Peyer's patch (tissue), 4 donors: ENCODE measurements around the gene CEP83.

Experiments
- POLR2A ChIP-seq, 2 donors: fragments of 450-650 bp; IDR thresholded peaks; one replicate each; pipeline ENCODE4 v1.5.1; 2017; ENCODE audit warnings: antibody characterized with exemption in 2 of 2, mild to moderate bottlenecking in 2 of 2, moderate library complexity in 2 of 2
- TF ChIP-seq, protein P1 (sequence below), 6 experiments: fragments of 450-650 bp in 4 of 6; fragments of 200-600 bp in 2 of 6; sonication (generic) in 1 of 6; IDR thresholded peaks; one replicate each; pipeline ENCODE4 v1.5.1; 2017 to 2019; ENCODE audit warnings: antibody characterized with exemption in 6 of 6, mild to moderate bottlenecking in 3 of 6, moderate library complexity in 1 of 6

DNA sequence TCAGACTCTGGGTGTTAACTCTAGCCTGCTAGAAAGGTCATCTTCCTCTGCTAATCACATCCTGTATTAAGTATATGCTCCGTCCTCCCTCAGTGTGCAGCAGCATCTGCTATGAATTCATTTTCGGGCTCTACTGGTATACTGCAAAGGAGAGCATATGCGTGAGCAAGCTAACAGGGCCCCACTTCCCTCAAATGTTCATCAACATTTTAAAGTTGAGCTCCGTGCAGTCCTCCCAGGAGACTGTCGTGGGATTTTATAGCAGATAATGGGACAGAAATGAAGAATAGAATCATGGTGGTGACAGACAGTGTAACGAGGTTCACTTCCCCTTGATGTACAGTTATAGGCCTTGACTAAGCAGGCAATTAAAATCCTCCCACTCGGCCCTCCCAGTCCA is 179.6 kb downstream of the CEP83 start:
- no peak for TF ChIP-seq POLR2A (IDR thresholded peaks at IDR 0.05)
- TF ChIP-seq, protein P1, sequence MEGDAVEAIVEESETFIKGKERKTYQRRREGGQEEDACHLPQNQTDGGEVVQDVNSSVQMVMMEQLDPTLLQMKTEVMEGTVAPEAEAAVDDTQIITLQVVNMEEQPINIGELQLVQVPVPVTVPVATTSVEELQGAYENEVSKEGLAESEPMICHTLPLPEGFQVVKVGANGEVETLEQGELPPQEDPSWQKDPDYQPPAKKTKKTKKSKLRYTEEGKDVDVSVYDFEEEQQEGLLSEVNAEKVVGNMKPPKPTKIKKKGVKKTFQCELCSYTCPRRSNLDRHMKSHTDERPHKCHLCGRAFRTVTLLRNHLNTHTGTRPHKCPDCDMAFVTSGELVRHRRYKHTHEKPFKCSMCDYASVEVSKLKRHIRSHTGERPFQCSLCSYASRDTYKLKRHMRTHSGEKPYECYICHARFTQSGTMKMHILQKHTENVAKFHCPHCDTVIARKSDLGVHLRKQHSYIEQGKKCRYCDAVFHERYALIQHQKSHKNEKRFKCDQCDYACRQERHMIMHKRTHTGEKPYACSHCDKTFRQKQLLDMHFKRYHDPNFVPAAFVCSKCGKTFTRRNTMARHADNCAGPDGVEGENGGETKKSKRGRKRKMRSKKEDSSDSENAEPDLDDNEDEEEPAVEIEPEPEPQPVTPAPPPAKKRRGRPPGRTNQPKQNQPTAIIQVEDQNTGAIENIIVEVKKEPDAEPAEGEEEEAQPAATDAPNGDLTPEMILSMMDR (IDR thresholded peaks at IDR 0.05) = no peak
